GM10266 (cell line): Measurements from ENCODE around the gene EIF2S1.
A peak's percentile ranks its signal among the peaks of the same experiment; 100 is the strongest.

Source experiments
- DNase-seq: peaks from one replicate; pipeline ENCODE4 v3.0.0; 2012; ENCODE audit errors: extremely low spot score
- TF ChIP-seq, protein P1 (sequence below): IDR thresholded peaks from 2 replicates; pipeline ENCODE4 v1.5.1; 2012; ENCODE audit warnings: mild to moderate bottlenecking, low read depth; ENCODE audit not compliant: control insufficient read depth, insufficient read depth; ENCODE audit errors: missing control alignments

EIF2S1 gene

DNA sequence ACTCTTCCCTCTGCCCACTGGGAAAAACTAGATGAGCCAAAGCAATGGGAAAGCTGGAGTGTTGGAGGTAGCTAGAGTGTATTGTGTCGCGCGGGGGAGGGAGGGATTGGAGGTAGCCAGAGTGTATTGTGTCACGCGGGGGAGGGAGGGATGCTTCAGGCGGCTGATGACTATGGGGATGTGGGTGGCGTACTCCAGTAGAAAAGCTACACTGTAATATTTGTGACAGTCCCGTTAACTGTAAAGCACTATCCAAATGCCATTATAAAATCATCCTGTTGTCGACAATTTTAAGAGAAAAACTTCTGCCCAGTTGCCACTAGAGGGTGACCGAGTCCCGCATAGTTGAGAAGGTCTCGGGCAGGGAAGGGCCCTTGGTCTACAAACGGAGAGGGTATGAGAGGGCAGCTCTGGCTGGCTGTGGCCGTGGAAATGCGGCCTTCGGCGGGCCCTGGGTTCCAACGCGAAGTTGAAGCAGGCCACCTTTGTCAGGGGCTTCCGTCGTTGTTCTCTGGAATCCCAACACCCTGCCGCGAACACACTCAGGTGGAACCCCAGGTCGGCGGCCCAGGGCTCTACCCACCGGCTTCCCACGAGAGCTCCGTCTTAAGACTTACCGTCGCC, 67.0 kb downstream of the EIF2S1 start:
- TF ChIP-seq, protein P1, sequence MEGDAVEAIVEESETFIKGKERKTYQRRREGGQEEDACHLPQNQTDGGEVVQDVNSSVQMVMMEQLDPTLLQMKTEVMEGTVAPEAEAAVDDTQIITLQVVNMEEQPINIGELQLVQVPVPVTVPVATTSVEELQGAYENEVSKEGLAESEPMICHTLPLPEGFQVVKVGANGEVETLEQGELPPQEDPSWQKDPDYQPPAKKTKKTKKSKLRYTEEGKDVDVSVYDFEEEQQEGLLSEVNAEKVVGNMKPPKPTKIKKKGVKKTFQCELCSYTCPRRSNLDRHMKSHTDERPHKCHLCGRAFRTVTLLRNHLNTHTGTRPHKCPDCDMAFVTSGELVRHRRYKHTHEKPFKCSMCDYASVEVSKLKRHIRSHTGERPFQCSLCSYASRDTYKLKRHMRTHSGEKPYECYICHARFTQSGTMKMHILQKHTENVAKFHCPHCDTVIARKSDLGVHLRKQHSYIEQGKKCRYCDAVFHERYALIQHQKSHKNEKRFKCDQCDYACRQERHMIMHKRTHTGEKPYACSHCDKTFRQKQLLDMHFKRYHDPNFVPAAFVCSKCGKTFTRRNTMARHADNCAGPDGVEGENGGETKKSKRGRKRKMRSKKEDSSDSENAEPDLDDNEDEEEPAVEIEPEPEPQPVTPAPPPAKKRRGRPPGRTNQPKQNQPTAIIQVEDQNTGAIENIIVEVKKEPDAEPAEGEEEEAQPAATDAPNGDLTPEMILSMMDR: peak; percentile 78
- peak; percentile 81 for DNase-seq

DNA sequence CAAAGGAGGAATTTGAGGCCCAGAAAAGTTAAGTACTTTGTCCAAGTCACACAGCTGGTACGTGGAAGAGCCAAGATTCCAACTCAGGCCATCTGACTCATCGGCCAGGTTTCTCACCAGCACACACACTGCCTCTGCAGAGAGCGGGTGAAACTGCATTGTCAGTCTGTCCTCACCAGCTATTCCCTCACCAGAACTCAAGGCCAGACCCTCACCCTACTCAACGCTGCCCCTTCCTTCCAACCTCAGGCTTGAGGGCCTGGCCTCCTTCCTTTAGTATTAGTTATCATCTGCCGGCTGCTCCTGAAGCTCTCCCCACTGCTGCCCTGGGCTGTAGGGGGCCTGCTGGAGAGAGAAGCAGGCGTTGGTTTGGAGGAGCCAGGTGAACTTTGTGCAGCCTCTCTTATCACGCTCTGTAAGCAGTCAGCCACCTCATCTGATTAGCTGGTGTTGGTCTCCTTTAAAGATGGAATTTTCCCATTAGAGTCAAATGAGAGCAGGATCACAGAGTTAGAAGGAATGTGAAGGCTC, 68.4 kb downstream of the EIF2S1 start:
- no peak for DNase-seq
- TF ChIP-seq, protein P1: no peak

DNA sequence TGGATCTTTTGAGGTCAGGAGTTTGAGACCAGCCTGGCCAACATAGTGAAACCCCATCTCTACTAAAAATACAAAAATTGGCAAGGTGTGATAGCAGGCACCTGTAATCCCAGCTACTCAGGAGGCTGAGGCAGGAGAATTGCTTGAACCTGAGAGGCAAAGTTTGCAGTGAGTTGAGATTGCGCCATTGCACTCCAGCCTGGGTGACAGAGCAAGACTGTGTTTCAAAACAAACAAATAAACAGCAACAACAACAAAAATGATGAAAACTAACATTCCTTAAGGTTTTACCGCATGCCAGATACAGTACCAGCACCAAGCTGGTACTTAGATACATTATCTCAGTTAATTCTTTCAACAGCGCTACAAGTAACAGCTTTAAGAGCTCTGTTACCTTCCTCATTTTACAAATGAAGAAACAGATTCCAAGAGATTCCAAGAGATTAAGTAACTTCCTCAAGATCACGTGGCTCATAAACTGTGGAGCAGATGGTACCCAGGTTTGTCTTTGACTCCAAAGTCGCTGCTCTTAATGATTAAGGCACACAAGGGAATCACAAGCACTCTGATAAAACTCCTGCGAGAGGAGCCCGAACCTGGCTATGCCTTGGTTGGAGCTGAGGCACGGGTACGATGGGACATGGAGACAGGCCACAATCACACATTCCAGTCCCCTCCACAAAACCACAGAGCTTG, 69.5 kb downstream of the EIF2S1 start:
- DNase-seq: no peak

DNA sequence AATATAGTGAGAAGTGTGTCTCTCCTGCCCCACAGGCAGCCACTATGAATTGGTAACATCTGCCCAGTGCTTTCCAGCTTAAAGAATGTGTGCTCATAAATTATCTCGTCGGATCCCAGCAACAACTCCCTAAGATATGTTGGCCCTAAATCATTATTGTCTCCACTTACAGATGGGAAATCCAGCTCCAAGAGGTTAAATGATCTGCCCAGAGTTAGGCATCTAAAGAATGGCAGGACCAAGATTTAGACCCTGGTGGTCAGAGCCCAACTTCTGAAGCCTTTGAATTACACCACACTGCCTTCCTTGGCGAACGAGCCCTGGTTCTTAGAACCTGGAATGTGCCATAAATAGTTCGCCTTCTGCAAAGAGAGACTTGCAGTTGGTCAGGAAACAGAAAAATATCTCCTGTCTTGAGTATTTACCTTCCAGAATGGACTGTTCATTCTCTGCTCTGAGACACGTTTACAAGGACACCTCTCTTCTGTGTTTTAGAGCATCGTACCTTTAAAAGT, 72.0 kb downstream of the EIF2S1 start:
- TF ChIP-seq, protein P1: no peak
- DNase-seq: no peak

More for the DNA sequence above, 69.5 kb downstream of the EIF2S1 start:
- TF ChIP-seq, protein P1: no peak

DNA sequence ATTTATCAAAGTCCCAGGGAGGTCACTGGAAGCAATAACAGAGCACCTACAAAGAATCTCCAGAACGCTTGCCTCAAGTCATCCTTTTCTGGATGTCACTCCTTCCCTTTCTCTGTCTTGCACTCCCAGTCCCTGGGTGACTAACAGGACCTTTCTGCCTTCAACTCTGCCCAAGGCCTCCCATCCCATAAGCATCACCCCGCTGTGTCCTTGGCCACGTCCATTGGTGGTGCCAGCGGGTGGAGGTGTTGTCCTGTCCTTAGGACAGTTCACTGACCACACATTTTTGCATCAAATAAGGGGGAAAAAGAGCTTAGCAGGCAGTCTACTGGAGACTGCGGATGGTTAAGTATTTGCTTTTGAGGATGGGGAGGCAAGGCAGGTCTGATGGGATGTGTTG, 75.5 kb downstream of the EIF2S1 start:
- TF ChIP-seq, protein P1: no peak
- no peak for DNase-seq
